Glomerular visceral epithelial cell (primary cell): ENCODE data around the gene LDAH.
"Not testable (repeated sequence)": the region's sequence is repeated elsewhere in the genome, so short reads cannot be mapped to it uniquely, and the experiment has no call there.

Experiments used
- DNase-seq: peaks from one replicate; pipeline ENCODE4 v3.0.0-alpha.2; 2016; ENCODE audit errors: extremely low spot score

LDAH gene

GRCh38 chr2:20822535-20823490 is at the start of gene LDAH:
TSS of gene LDAH (minus strand) at chr2:20823101. CDS start at chr2:20801463, 21,638 bp downstream.
- peak; percentile 83 for DNase-seq

DNA sequence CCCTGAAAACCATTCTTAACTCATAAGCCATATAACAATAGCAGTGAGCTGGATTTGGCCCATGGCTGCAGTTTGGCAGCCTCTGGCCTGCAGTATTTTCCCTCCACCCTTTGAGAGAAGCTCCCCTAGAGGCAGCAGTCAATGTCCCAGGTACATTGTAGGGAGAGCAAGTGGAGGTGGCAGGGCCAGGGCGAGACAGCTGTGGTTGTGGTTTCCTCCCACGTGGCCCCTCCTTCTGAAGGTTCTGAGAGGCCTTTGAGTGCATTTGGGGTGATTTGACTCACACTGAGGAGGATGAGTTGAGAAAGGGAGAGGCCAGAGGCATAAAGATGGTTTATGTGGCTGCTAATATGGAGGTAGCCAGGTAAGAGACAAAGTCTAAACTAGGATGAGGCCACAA is 45.5 kb upstream of the LDAH start:
- DNase-seq: no peak

DNA sequence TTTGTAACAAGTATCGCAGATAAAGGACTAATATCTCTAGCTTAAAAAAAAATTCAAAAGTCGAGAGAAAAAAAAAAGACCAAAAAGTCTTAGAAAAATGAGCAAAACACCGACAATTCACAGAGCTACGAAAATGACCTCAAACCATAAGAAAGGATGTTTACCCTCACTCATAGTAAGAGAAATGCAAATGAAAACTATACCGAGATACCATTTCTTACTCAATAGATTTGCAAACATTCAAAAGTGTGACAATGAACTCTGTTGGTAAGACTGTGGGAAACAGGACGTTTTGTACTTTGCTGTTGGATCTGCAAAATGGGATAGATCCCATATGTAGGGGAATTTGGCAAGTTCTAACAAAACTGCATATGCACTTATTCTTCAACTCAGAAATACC is 39.9 kb upstream of the LDAH start:
- no peak for DNase-seq

GRCh38 chr2:20855456-20855855 is 32.6 kb upstream of the LDAH start:
- DNase-seq: no peak

- DNase-seq: no peak
Measured at GRCh38 chr2:20852670-20853069, 29.8 kb upstream of the LDAH start.

DNA sequence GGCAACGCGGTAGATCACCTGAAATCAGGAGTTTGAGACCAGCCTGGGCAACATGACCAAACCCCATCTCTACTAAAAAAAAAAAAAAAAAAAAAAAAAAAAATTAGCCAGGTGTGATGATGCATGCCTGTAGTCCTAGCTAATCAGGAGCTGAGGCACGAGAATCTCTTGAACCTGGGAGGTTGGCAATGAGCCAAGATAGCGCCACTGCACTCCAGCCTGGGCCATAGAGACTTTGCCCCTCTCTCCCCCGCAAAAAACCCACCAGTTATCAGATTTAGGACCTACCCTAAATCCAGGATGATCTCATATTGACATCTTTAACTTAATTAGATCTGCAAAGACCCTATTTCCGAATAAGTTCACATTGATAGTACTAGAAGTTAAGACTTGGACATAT is 29.2 kb upstream of the LDAH start:
- DNase-seq: no peak

DNA sequence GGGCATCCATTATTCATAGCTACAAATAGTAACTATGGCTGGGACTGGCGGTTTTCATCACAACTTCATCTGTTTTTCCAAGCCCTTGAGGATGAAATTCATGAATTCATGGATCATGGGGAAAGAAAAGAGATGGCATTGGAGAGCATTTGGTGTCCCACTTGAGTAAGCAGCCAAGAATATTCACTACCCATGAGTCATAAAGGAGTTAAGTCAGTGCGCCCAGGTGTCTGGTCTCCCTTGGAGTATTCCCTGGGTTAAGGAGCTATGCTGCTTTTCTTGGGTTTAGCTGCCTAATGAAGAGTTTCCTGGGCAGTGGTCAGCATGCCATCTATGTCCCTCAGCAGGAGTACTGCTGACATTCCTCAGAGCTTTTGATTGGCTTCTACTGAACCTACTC is 21.3 kb upstream of the LDAH start:
- DNase-seq: no peak

DNA sequence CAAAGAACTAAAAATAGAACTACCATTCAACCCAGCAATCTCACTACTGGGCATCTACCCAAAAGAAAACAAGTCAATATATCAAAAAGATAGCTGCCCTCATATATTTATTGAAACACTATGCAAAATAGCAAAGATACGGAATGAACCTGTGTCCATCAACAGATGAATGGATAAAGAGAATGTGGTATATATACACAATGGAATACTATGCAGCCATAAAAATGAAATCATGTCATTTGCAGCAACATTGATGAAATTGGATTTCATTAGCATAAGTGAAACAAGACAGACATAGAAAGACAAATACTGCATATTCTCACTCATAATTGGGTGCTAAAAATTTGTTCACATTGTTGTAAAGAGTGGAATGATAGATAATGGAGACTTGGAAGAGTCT is 16.2 kb upstream of the LDAH start:
- no peak for DNase-seq

GRCh38 chr2:20838016-20838415 is 15.1 kb upstream of the LDAH start:
- no peak for DNase-seq

- DNase-seq: no peak
Measured at GRCh38 chr2:20836521-20836920, 13.6 kb upstream of the LDAH start.

DNA sequence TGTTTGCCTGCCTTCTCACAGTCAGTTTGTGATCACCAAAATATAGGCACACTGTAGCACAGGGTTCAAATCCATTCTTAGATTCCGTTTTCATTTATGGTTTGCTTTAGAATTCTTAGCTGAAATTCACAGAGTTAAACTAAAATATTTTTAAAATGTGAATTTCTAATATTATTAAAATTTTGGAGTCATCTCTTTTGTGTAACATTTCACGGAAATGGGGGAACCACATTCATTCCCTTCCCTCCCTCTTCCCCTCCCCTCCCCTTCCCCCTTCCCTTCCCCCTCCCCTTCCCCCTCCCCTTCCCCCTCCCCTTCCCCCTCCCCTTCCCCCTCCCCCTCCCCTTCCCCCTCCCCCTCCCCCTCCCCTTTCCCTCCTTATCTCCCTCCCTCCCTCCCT is 11.4 kb upstream of the LDAH start:
- DNase-seq: no peak

DNA sequence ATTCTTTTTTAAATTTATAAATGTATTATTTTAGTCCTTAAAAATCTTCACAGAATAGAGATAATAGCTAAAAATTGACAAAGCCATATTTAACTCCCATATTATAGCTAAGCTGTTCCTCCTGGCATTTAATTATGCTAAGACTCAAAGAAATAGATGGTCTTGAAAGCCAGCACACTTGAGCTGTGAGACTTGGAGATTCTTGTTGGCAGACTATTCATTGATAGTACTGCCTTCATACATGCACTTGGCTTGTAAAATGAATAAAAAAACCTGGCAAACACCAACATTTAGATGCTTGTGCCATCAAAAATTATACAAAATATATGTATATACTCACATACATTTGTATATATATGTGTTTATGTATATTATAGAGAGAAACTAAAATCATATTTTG is 9.7 kb upstream of the LDAH start:
- DNase-seq: no peak

GRCh38 chr2:20829861-20830260 is 7.0 kb upstream of the LDAH start:
- DNase-seq: no peak

GRCh38 chr2:20823917-20824316 is 1.0 kb upstream of the LDAH start:
- no peak for DNase-seq

- no peak for DNase-seq
Measured at GRCh38 chr2:20818820-20819219, 4.1 kb downstream of the LDAH start.

GRCh38 chr2:20815216-20815615 is 7.7 kb downstream of the LDAH start:
- no peak for DNase-seq

DNA sequence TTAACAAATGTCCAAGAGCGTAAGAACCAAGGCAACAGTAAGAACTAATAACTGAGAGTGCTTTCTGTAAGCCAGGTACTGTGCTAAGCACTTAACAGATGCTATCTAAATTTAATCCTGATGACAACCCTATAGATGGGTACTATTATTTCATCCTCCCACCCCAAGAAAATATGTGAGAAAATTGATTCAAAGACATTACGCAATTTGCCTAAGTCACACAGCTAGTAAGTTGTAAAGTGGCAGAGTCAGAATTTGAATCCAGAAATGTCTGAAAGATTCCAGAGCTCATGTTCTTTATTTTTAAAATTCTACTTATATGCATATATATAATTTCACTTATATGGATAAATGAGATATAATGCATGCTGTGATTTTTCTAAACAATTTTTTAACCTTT is 10.1 kb downstream of the LDAH start:
- DNase-seq: no peak

DNA sequence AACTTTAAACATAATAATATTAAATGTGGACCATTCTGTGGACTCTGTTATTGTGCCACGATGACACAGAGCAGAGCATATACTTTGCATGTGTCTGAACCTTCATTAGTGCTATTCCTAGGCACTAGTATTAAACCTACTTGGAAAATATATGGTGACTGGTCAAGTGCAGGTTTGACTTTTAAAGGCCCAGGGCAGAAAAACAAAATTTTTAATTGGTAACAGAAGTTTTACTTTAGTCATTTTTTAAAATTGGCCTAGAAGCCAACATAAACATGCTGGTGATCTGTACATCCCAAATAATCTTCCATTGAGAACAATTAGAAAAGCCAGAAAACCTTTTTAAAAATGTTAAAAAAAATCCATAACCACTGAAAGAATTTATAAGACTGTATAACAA is 16.6 kb downstream of the LDAH start:
- no peak for DNase-seq

DNA sequence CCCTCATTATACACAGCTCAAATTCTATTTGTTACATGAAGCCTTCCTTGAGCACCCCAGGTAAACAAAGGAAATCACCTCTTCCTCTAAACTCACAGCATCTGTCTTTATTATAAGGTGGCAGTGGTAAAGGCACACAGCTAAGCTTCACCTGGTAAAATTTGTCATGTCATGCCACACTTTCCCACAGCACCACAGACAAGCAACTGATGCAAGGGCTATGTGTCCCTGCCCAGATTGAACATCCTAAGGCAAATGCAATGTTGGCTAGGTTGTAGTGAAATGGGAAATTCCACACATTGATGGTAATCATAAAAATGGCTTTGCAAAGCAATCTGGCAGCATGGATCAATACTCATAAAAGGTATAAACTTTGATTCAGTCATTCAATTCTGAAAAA is 18.9 kb downstream of the LDAH start:
- no peak for DNase-seq

DNA sequence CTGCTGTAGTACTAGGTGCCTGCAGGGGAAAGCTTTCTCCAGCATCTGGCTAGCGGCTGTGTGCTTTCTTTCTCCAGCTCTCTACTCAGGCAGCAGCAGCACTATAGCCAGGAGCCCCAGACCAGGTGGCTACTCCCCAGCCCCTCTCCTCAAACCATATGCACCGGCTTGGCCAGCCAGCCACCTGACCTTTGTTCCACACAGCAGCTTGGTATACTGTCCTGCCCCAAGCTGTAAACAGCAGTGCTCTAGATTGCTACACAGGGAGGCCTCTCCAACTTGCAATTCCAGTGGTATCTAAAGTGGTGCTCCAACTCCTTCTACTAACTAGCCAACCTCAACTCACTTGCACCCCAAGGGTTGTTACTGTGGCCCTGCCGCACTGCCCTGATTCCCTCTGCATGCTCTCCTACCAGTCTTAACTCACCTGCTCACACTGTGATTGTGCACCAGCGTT is 19.6 kb downstream of the LDAH start:
- no peak for DNase-seq

DNA sequence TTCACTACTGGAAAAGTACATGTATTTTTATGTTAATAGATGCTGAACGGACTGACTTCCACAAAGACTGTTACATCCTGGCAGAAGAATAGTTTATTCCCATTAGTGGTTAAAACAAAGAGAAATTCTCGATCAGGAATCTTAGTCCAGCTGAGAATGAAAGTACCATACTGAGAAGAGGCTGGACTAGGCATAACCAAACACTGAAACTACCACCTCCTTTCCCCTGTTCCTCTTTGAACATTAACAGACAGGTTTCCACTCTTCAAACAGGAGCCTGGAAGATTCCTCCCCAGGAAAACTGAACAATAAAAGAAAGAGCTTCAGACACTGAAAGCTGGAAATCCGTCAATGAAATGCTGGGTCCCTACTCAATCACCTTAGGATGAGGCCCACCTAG is 25.8 kb downstream of the LDAH start:
- no peak for DNase-seq

GRCh38 chr2:20796374-20796791 is 26.5 kb downstream of the LDAH start:
- no peak for DNase-seq

DNA sequence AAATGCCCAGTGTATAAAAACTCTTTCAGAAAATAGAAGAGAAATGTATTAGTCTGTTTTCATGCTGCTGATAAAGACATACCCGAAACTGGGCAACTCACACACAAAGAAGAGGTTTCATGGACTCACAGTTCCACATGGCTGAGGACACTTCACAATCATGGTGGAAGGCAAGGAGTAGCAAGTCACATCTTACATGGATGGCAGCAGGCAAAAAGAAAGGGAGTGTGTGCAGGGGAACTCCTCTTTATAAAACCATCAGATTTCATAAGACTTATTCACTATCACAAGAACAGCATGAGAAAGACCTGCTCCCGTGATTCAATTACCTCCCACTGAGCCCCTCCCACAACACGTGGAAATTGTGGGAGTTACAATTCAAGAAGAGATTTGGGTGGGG is 29.0 kb downstream of the LDAH start:
- not testable (repeated sequence) for DNase-seq
